MCF 10A (cell line): ENCODE data around the gene SRPX2. TPM values are rescaled to one million over a fixed set of nuclear protein-coding genes. Genes with fewer than 3 reads are reported as not detected.
A peak's percentile ranks its signal among the peaks of the same experiment; 100 is the strongest.

ENCODE experiments used
- BruUV-seq: library from RNA; stranded (reverse); fragments of 400-500 nt; replicated peaks from 2 replicates; lab custom pipeline; 2021; lab: Mats Ljungman, UMichigan
- CTCF ChIA-PET: fragments of 300-600 bp; sonication (Branson Sonifier 250); formaldehyde crosslinking; extraction: SDS; loops from one replicate; lab custom pipeline; 2021; ENCODE audit warnings: antibody characterized with exemption, inconsistent platforms; lab: Yijun Ruan, JAX
- POLR2A ChIA-PET: fragments of 300-600, 350-650 bp; sonication (Branson Sonifier 250); formaldehyde crosslinking; extraction: SDS; loops from one replicate; lab custom pipeline; 2020; ENCODE audit warnings: antibody characterized with exemption, inconsistent platforms; lab: Yijun Ruan, JAX
- DNase-seq: peaks from one replicate; pipeline ENCODE4 v3.0.0-alpha.2; 2018; ENCODE audit not compliant: unreplicated experiment
- H3K27ac Mint-ChIP-seq: one replicate; pipeline ENCODE4 v1.8.0; 2022; ENCODE audit warnings: mild to moderate bottlenecking, low read depth, mixed read lengths; ENCODE audit not compliant: unreplicated experiment
- H3K27me3 Mint-ChIP-seq: one replicate; pipeline ENCODE4 v1.8.0; 2022; ENCODE audit warnings: mixed read lengths; ENCODE audit not compliant: insufficient read depth, unreplicated experiment
- H3K36me3 Mint-ChIP-seq: one replicate; pipeline ENCODE4 v1.8.0; 2022; ENCODE audit warnings: mild to moderate bottlenecking, moderate library complexity, mixed read lengths; ENCODE audit not compliant: insufficient read depth, unreplicated experiment
- H3K4me1 Mint-ChIP-seq: one replicate; pipeline ENCODE4 v1.8.0; 2022; ENCODE audit warnings: mixed read lengths; ENCODE audit not compliant: insufficient read depth, unreplicated experiment
- H3K4me3 Mint-ChIP-seq: one replicate; pipeline ENCODE4 v1.8.0; 2022; ENCODE audit warnings: mild to moderate bottlenecking, moderate library complexity, mixed read lengths; ENCODE audit not compliant: unreplicated experiment
- H3K9me3 Mint-ChIP-seq: one replicate; pipeline ENCODE4 v1.8.0; 2022; ENCODE audit warnings: mixed read lengths; ENCODE audit not compliant: unreplicated experiment
- intact Hi-C: fragments of 100-400 bp; cut with micrococcal nuclease; formaldehyde crosslinking; loops from 2 replicates; pipeline ENCODE4 v1.14.1; 2022
- total RNA-seq: library from RNA; stranded (reverse); gene quantifications from 2 replicates; pipeline ENCODE4 v1.2.3, GENCODE V29; 2022
- TF ChIP-seq, protein P1 (sequence below): fragments of 200-600 bp; IDR thresholded peaks from one replicate; pipeline ENCODE4 v1.8.0; 2022; ENCODE audit warnings: antibody characterized with exemption, mild to moderate bottlenecking; ENCODE audit not compliant: unreplicated experiment

The SRPX2 gene
- total RNA-seq, 1 experiment from 2014 or later: 4.7 TPM

DNA sequence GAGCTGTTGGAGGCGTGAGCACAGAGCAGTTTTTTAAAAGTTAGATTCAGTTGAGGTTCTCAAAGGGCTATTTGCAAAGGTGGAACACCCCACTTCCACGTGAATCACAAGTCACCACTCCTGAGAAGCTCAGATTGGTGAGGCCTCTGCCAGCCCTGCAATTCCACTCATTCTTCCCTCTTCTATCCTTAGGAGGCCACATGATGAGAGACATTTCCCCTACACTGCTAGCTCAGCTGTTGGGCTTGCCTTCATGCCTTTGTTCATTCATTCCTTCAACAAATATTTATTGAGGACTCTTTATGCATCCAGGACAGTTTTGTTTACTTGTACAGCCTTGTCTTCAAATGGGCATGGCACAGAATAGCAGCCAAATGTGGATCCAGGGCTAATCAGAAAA, 3.7 kb downstream of the SRPX2 start:
- Mint-ChIP-seq H3K27me3 (peaks cover 46% of the 10 kb centered on the region), H3K4me1 (peaks cover 15% of the 10 kb centered on the region), H3K36me3 (no peaks in the 10 kb centered on the region), H3K4me3 (no peak overlapping the region), H3K27ac (no peak overlapping the region), H3K9me3 (no peaks in the 10 kb centered on the region)
- intact Hi-C loops: no loop called here
- BruUV-seq: no TSS peak
- DNase-seq: no peak
- POLR2A ChIA-PET: no interaction called here
- TF ChIP-seq, protein P1, sequence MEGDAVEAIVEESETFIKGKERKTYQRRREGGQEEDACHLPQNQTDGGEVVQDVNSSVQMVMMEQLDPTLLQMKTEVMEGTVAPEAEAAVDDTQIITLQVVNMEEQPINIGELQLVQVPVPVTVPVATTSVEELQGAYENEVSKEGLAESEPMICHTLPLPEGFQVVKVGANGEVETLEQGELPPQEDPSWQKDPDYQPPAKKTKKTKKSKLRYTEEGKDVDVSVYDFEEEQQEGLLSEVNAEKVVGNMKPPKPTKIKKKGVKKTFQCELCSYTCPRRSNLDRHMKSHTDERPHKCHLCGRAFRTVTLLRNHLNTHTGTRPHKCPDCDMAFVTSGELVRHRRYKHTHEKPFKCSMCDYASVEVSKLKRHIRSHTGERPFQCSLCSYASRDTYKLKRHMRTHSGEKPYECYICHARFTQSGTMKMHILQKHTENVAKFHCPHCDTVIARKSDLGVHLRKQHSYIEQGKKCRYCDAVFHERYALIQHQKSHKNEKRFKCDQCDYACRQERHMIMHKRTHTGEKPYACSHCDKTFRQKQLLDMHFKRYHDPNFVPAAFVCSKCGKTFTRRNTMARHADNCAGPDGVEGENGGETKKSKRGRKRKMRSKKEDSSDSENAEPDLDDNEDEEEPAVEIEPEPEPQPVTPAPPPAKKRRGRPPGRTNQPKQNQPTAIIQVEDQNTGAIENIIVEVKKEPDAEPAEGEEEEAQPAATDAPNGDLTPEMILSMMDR: no peak
- CTCF ChIA-PET: interaction anchor here (0.8 kb wide), 1 partner anchor 38 kb away, joined by 3 read pairs; no protein-coding TSS in a partner anchor

DNA sequence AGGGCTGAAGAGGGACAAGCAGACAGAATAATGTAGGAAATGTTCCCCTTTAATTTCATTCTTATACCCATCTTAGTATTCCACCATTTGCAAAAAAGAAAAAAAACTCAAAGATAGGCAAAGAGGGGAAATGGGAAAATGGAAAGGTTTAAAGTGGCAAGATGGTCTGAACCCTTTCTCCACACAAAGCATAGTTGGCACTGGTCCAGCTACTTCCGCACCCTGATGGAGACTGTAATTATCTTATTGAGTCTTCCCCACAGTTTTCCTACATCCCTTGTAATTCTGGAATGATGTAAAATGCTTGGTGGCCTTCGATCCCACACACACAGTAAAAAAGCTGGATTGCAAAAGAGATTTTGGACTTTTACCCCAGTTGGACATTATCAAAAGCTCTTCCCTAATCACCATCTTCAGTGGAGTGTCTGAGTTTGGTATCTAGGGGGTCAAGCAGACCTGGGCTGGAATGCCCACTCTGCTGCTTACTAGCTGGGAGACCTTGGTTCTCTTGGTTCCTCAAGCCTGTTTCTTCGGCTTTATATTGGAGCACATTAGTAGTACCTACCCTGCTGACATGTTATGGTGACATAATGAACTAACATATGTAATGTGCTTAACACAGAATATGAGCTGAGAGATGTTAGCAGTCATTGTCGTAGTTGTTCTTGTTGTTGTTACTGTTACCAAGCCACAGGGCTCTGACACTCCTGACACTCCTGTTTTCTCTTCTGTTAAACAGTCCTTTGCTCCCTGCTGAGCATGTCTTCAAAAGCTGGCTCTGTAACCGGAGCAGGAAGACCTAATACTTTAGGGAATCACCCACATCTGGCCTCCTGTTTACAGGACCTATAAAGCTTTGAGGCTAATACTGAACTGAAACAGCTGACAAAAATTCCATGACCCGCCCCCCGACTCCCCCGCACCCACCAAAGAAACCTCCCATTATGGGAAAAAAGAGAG, 4.7 kb downstream of the SRPX2 start:
- DNase-seq: no peak
- TF ChIP-seq, protein P1: no peak
- no TSS peak for BruUV-seq
- Mint-ChIP-seq H3K9me3 (no peaks in the 10 kb centered on the region), H3K4me1 (peaks cover 13% of the 10 kb centered on the region), H3K27ac (no peak overlapping the region), H3K27me3 (peaks cover 54% of the 10 kb centered on the region), H3K4me3 (no peak overlapping the region), H3K36me3 (no peaks in the 10 kb centered on the region)
- POLR2A ChIA-PET: no interaction called here
- intact Hi-C loops: no loop called here
- CTCF ChIA-PET: interaction anchor here (0.8 to 3.1 kb wide), 4 partner anchors 10 to 120 kb away, joined by 3 to 9 read pairs (median 4); no protein-coding TSS in a partner anchor

DNA sequence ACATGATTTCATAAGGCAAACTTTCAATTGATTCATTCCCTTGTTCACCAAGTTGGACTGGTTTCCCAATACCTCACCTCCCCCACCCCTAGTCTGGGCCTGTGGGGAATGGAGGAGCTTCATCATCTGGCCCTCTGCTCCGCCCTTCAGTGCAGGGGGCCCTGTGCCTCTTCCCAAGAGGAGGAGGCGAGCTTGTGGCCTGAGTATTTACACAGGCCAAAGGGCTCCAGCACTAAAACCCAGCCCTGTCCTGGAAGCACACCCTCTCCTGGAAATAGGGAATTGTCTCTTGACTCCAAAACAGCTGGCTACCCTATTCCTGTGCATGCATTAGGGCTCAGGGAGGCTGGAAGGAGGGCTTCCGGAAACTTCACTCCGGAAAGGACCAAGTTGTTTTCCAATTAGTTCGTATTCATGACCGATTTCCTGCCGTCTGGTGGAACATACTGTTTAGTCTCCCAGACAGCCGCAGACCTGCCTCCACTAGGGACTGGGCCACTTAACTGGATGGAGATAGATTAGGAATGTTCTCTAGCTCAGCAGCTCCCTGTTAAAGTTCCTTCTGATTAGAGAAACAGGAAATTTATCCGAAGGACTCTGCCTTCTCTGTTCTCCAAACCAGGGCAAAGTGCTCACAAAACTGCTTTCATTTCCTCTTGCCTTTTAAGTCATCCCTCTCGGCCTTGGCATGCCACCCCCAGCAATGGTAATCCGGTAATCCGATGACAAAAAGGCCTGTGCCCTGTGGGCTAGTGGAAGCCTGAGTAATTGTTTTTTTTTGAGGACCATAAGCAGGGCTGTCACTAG, 5.8 kb downstream of the SRPX2 start:
- H3K27me3 Mint-ChIP-seq: peaks cover 46% of the 10 kb centered on the region
- peak; percentile 60 for DNase-seq
- H3K36me3 Mint-ChIP-seq: no peaks in the 10 kb centered on the region
- peaks cover 4% of the 10 kb centered on the region for H3K4me1 Mint-ChIP-seq
- POLR2A ChIA-PET: interaction anchor here (0.6 kb wide), 1 partner anchor 187 kb away, joined by 3 read pairs; no protein-coding TSS in a partner anchor
- intact Hi-C loops: no loop called here
- no peak overlapping the region for H3K4me3 Mint-ChIP-seq
- TF ChIP-seq, protein P1: no peak
- CTCF ChIA-PET: interaction anchor here (0.5 to 3.1 kb wide), 5 partner anchors 9 to 119 kb away, joined by 3 to 9 read pairs (median 3); no protein-coding TSS in a partner anchor
- BruUV-seq: no TSS peak
- H3K9me3 Mint-ChIP-seq: no peaks in the 10 kb centered on the region
- no peak overlapping the region for H3K27ac Mint-ChIP-seq
